MCF 10A (cell line): ENCODE results near the gene CYBA. TPM values are rescaled to one million over a fixed set of nuclear protein-coding genes. Genes with fewer than 3 reads are reported as not detected.

Experiments
- BruUV-seq: library from RNA; stranded (reverse); fragments of 400-500 nt; replicated peaks from 2 replicates; lab custom pipeline; 2021; lab: Mats Ljungman, UMichigan
- CTCF ChIA-PET: fragments of 300-600 bp; sonication (Branson Sonifier 250); formaldehyde crosslinking; extraction: SDS; loops from one replicate; lab custom pipeline; 2021; ENCODE audit warnings: antibody characterized with exemption, inconsistent platforms; lab: Yijun Ruan, JAX
- POLR2A ChIA-PET: fragments of 300-600, 350-650 bp; sonication (Branson Sonifier 250); formaldehyde crosslinking; extraction: SDS; loops from one replicate; lab custom pipeline; 2020; ENCODE audit warnings: antibody characterized with exemption, inconsistent platforms; lab: Yijun Ruan, JAX
- DNase-seq: peaks from one replicate; pipeline ENCODE4 v3.0.0-alpha.2; 2018; ENCODE audit not compliant: unreplicated experiment
- H3K27ac Mint-ChIP-seq: one replicate; pipeline ENCODE4 v1.8.0; 2022; ENCODE audit warnings: mild to moderate bottlenecking, low read depth, mixed read lengths; ENCODE audit not compliant: unreplicated experiment
- H3K27me3 Mint-ChIP-seq: one replicate; pipeline ENCODE4 v1.8.0; 2022; ENCODE audit warnings: mixed read lengths; ENCODE audit not compliant: insufficient read depth, unreplicated experiment
- H3K36me3 Mint-ChIP-seq: one replicate; pipeline ENCODE4 v1.8.0; 2022; ENCODE audit warnings: mild to moderate bottlenecking, moderate library complexity, mixed read lengths; ENCODE audit not compliant: insufficient read depth, unreplicated experiment
- H3K4me1 Mint-ChIP-seq: one replicate; pipeline ENCODE4 v1.8.0; 2022; ENCODE audit warnings: mixed read lengths; ENCODE audit not compliant: insufficient read depth, unreplicated experiment
- H3K4me3 Mint-ChIP-seq: one replicate; pipeline ENCODE4 v1.8.0; 2022; ENCODE audit warnings: mild to moderate bottlenecking, moderate library complexity, mixed read lengths; ENCODE audit not compliant: unreplicated experiment
- H3K9me3 Mint-ChIP-seq: one replicate; pipeline ENCODE4 v1.8.0; 2022; ENCODE audit warnings: mixed read lengths; ENCODE audit not compliant: unreplicated experiment
- CTCF ChIP-seq: fragments of 200-600 bp; IDR thresholded peaks from one replicate; pipeline ENCODE4 v1.8.0; 2022; ENCODE audit warnings: antibody characterized with exemption, mild to moderate bottlenecking; ENCODE audit not compliant: unreplicated experiment
- intact Hi-C: fragments of 100-400 bp; cut with micrococcal nuclease; formaldehyde crosslinking; loops from 2 replicates; pipeline ENCODE4 v1.14.1; 2022
- total RNA-seq: library from RNA; stranded (reverse); gene quantifications from 2 replicates; pipeline ENCODE4 v1.2.3, GENCODE V29; 2022

Gene CYBA
- total RNA-seq, 1 experiment from 2014 or later = 0.84 TPM

GRCh38 chr16:88686062-88686438 is 35.2 kb upstream of the CYBA start:
- Mint-ChIP-seq H3K9me3 (no peaks in the 10 kb centered on the region), H3K27ac (no peak overlapping the region), H3K4me3 (peak overlapping the region; percentile 65), H3K4me1 (no peaks in the 10 kb centered on the region), H3K27me3 (peaks cover 32% of the 10 kb centered on the region), H3K36me3 (no peaks in the 10 kb centered on the region)
- intact Hi-C loops = no loop called here
- ChIA-PET POLR2A (interaction anchor here (0.6 to 1.9 kb wide), 2 partner anchors 22 to 152 kb away, joined by 3 to 10 read pairs; partner anchors contain the start of gene MVD), CTCF (no interaction called here)
- BruUV-seq = no TSS peak
- DNase-seq = no peak
- TF ChIP-seq CTCF = no peak

GRCh38 chr16:88685156-88686061 is 34.6 kb upstream of the CYBA start:
- Mint-ChIP-seq H3K4me3 (peak overlapping the region; percentile 65), H3K27me3 (peaks cover 26% of the 10 kb centered on the region), H3K27ac (no peak overlapping the region), H3K9me3 (no peaks in the 10 kb centered on the region), H3K4me1 (no peaks in the 10 kb centered on the region), H3K36me3 (no peaks in the 10 kb centered on the region)
- POLR2A ChIA-PET = interaction anchor here (0.6 to 0.7 kb wide), 2 partner anchors 41 to 152 kb away, joined by 3 read pairs; no protein-coding TSS in a partner anchor
- TF ChIP-seq CTCF = peak; percentile 58
- intact Hi-C loops = no loop called here
- no TSS peak for BruUV-seq
- peak; percentile 51 for DNase-seq
- CTCF ChIA-PET = no interaction called here

GRCh38 chr16:88684569-88685155 is 33.8 kb upstream of the CYBA start:
- no peak overlapping the region for H3K4me3 Mint-ChIP-seq
- ChIA-PET CTCF (interaction anchor here (0.6 kb wide), 1 partner anchor 107 kb away, joined by 3 read pairs; no protein-coding TSS in a partner anchor), POLR2A (no interaction called here)
- H3K4me1 Mint-ChIP-seq = no peaks in the 10 kb centered on the region
- H3K27me3 Mint-ChIP-seq = peaks cover 22% of the 10 kb centered on the region
- no peak for TF ChIP-seq CTCF
- no peak overlapping the region for H3K27ac Mint-ChIP-seq
- intact Hi-C loops = no loop called here
- H3K36me3 Mint-ChIP-seq = no peaks in the 10 kb centered on the region
- no TSS peak for BruUV-seq
- H3K9me3 Mint-ChIP-seq = no peaks in the 10 kb centered on the region
- no peak for DNase-seq
